ENCODE results near the gene ZNF48. TPM values are rescaled to one million over a fixed set of nuclear protein-coding genes. Genes with fewer than 3 reads are reported as not detected.

The ZNF48 gene
- total and polyA plus RNA-seq, 10 donors = 2.7 to 10.4 (median 8.4) TPM

- peaks cover 0 to 11% (median 0%) of the 10 kb centered on the region in 6 donors for H3K36me3 ChIP-seq
- 0 to 2% (median 1%) methylated on average over 41 to 67 of the region's 67 CpGs for WGBS, 5 donors
- H3K27me3 ChIP-seq (replicated peaks in 1 of 7) = no peaks in the 10 kb centered on the region
- peak overlapping the region; percentile 99 to 100 (median 100) for H3K27ac ChIP-seq
- TF ChIP-seq POLR2A (IDR thresholded peaks at IDR 0.05) = peak in 1 of 3 donors; percentile 25
- TF ChIP-seq POLR2AphosphoS5 (IDR thresholded peaks at IDR 0.05) = peak; percentile 85 to 89 (median 88)
- peak in 5 of 11 experiments; percentile 10 to 36 (median 25) for TF ChIP-seq CTCF (IDR thresholded peaks at IDR 0.05 in 8 of 11, conservative IDR thresholded peaks at IDR 0.05 in 3 of 11)
- H3K9me3 ChIP-seq = no peaks in the 10 kb centered on the region
- H3K4me3 ChIP-seq = peak overlapping the region; percentile 50 to 87 (median 70)
- peaks cover 23 to 73% (median 49%) of the 10 kb centered on the region in 6 donors for H3K4me1 ChIP-seq
- intact Hi-C loops (cut with DNase I; ENCODE audit: low total_unique reads) = no loop called here
- DNase-seq = peak; percentile 100
These were observed 16.7 kb upstream of the ZNF48 start for GRCh38 chr16:30378236-30379157.

GRCh38 chr16:30379158-30379783 is 15.9 kb upstream of the ZNF48 start:
- 23 to 38% (median 28%) methylated on average over 19 to 27 of the region's 27 CpGs for WGBS, 5 donors
- peak overlapping the region; percentile 99 to 100 (median 100) for H3K27ac ChIP-seq
- intact Hi-C loops (cut with DNase I; ENCODE audit: low total_unique reads) = no loop called here
- no peaks in the 10 kb centered on the region for H3K9me3 ChIP-seq
- H3K4me1 ChIP-seq = peaks cover 23 to 81% (median 52%) of the 10 kb centered on the region in 6 donors
- DNase-seq = no peak
- peaks cover 0 to 11% (median 0%) of the 10 kb centered on the region in 6 donors for H3K36me3 ChIP-seq
- peak overlapping the region; percentile 30 to 87 (median 70) for H3K4me3 ChIP-seq
- H3K27me3 ChIP-seq (replicated peaks in 1 of 7) = no peaks in the 10 kb centered on the region
- TF ChIP-seq CTCF (IDR thresholded peaks at IDR 0.05 in 8 of 11, conservative IDR thresholded peaks at IDR 0.05 in 3 of 11) = no peak

GRCh38 chr16:30380072-30380802 is 15.0 kb upstream of the ZNF48 start:
- Histone ChIP-seq H3K9me3 (no peaks in the 10 kb centered on the region), H3K4me3 (no peak overlapping the region), H3K27me3 (replicated peaks in 1 of 7) (no peaks in the 10 kb centered on the region), H3K36me3 (peaks cover 0 to 11% (median 0%) of the 10 kb centered on the region in 6 donors), H3K27ac (peak overlapping the region in 6 of 8 donors; percentile 70 to 100 (median 100)), H3K4me1 (peaks cover 23 to 82% (median 52%) of the 10 kb centered on the region in 6 donors)
- intact Hi-C loops (cut with DNase I; ENCODE audit: low total_unique reads) = no loop called here
- 85 to 95% (median 90%) methylated on average over 4 of the region's 4 CpGs for WGBS, 5 donors
- no peak for TF ChIP-seq POLR2AphosphoS5 (IDR thresholded peaks at IDR 0.05)
- no peak for TF ChIP-seq CTCF (IDR thresholded peaks at IDR 0.05 in 8 of 11, conservative IDR thresholded peaks at IDR 0.05 in 3 of 11)
- TF ChIP-seq POLR2A (IDR thresholded peaks at IDR 0.05) = no peak
- DNase-seq = no peak

Measured in spleen (tissue), 11 donors.